Peyer's patch (tissue), 4 donors: ENCODE results near the gene VPS39.

Source experiments
- CTCF ChIP-seq, 6 experiments: fragments of 450-650 bp in 4 of 6; fragments of 200-600 bp in 2 of 6; sonication (generic) in 1 of 6; IDR thresholded peaks; one replicate each; pipeline ENCODE4 v1.5.1; 2017 to 2019; ENCODE audit warnings: antibody characterized with exemption in 6 of 6, mild to moderate bottlenecking in 3 of 6, moderate library complexity in 1 of 6
- POLR2A ChIP-seq, 2 donors: fragments of 450-650 bp; IDR thresholded peaks; one replicate each; pipeline ENCODE4 v1.5.1; 2017; ENCODE audit warnings: antibody characterized with exemption in 2 of 2, mild to moderate bottlenecking in 2 of 2, moderate library complexity in 2 of 2

- TF ChIP-seq CTCF (IDR thresholded peaks at IDR 0.05): no peak
- no peak for TF ChIP-seq POLR2A (IDR thresholded peaks at IDR 0.05)
These were observed 61.3 kb downstream of the VPS39 start for GRCh38 chr15:42146551-42147430.
